ENCODE measurements around the gene OR52N2.

DNA sequence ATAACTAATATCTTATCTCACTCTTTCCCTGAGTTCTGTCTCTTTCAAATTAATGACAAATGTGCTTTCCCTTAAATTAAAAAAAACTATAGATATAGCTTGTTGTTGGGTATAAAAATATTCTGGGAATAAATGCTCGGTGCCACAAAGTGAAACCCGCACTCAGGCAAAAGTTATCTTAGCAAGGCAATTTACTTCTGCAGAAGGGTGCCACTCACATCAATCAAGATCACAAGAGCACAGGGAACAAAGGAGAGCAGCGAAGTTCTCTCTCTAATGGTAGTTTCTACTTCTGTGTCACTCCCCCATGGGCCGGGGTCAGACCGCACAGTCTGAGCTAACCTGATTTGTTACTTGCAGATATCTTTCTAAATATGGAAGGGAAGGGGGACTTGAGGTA, 4.7 kb upstream of the OR52N2 start:
- TF ChIP-seq EZH2 (IDR thresholded peaks at IDR 0.05; ENCODE audit: borderline replicate concordance, low read depth, low read length) (no peak), SREBF2 (CRISPR knock-in tag; IDR thresholded peaks at IDR 0.05) (no peak), BRD9 (IDR thresholded peaks at IDR 0.05; ENCODE audit: low read depth, partially characterized antibody) (no peak), FOSL1 (tag; conservative IDR thresholded peaks at IDR 0.05) (no peak), CEBPG (CRISPR knock-in tag; IDR thresholded peaks at IDR 0.05) (no peak), CEBPG (tag; conservative IDR thresholded peaks at IDR 0.05 in 1 of 2, IDR thresholded peaks at IDR 0.05 in 1 of 2) (no peak)
- TF ChIP-seq, protein P1, sequence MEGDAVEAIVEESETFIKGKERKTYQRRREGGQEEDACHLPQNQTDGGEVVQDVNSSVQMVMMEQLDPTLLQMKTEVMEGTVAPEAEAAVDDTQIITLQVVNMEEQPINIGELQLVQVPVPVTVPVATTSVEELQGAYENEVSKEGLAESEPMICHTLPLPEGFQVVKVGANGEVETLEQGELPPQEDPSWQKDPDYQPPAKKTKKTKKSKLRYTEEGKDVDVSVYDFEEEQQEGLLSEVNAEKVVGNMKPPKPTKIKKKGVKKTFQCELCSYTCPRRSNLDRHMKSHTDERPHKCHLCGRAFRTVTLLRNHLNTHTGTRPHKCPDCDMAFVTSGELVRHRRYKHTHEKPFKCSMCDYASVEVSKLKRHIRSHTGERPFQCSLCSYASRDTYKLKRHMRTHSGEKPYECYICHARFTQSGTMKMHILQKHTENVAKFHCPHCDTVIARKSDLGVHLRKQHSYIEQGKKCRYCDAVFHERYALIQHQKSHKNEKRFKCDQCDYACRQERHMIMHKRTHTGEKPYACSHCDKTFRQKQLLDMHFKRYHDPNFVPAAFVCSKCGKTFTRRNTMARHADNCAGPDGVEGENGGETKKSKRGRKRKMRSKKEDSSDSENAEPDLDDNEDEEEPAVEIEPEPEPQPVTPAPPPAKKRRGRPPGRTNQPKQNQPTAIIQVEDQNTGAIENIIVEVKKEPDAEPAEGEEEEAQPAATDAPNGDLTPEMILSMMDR (IDR thresholded peaks at IDR 0.05 in 2 of 3, conservative IDR thresholded peaks at IDR 0.05 in 1 of 3; ENCODE audit: insufficient read depth in 2 of 3, low read depth in 1 of 3, low read length in 3 of 3): no peak
- TF ChIP-seq, protein P2, sequence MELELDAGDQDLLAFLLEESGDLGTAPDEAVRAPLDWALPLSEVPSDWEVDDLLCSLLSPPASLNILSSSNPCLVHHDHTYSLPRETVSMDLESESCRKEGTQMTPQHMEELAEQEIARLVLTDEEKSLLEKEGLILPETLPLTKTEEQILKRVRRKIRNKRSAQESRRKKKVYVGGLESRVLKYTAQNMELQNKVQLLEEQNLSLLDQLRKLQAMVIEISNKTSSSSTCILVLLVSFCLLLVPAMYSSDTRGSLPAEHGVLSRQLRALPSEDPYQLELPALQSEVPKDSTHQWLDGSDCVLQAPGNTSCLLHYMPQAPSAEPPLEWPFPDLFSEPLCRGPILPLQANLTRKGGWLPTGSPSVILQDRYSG (tag; conservative IDR thresholded peaks at IDR 0.05; ENCODE audit: low read depth): no peak

Measured in K562 (cell line).